Activated CD4-positive, alpha-beta T cell treated with anti-CD3 and anti-CD28 coated beads, Interleukin-2, amount 50 U/mL, for 24 hours (primary cell): Measurements from ENCODE around the gene ZBTB7C.

Source experiments
- DNase-seq, 2 donors: peaks; one replicate each; pipeline ENCODE4 v3.0.0-alpha.2; 2020; ENCODE audit warnings: low read depth in 1 of 2, low spot score in 1 of 2

ZBTB7C gene

GRCh38 chr18:47979611-47980200 is 429.5 kb downstream of the ZBTB7C start:
- no peak for DNase-seq

- DNase-seq: no peak
These were observed 430.6 kb downstream of the ZBTB7C start for GRCh38 chr18:47978603-47979002.

GRCh38 chr18:47978141-47978540 is 431.0 kb downstream of the ZBTB7C start:
- no peak for DNase-seq
